ENCODE measurements around the gene KIF22.
A peak's percentile ranks its signal among the peaks of the same experiment; 100 is the strongest.

DNA sequence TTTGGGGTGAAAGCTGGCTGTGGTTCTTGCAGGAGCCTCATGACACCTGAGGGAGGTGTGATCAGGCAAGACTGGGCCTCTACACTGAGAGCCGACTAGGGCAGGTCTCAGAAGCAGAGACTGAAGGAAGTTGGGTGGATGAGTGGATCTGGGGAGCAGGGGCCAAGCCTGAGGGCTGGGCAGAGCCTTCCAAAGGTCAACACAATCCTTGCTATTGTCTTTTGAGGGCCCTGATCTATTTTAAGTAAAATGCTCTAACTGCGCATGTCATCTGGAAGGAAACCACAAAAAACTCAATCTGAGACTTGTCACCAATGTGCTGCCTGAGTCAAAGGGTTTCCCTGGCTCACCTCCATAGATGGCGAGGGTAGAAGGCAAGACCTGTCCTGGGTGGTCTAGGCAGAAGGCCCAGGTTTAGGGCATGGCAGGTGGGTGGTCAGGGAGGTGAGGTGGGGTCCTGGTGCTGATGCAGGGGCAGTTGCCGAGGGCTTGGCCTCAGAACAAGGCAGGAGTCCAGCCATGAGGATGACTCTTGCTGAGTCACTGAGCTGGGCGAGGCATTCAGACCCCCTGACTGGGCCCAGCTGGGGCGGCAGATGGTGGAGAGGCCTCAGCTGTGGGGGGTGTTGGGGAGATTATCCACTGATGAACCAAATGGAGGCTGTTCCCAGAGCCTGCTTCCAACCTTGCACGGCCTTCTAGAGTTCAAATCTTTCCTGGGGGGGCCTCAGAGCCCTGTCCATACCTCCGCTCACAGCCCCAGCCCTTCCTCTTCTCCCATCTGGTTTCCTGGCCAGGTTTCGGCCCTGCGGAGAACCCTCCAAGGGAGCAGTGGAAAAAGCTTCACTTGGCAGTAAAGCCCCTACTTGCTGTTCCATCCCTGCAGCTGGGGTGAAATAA lies 34.8 kb downstream of the KIF22 start:
- TF ChIP-seq, protein P1, sequence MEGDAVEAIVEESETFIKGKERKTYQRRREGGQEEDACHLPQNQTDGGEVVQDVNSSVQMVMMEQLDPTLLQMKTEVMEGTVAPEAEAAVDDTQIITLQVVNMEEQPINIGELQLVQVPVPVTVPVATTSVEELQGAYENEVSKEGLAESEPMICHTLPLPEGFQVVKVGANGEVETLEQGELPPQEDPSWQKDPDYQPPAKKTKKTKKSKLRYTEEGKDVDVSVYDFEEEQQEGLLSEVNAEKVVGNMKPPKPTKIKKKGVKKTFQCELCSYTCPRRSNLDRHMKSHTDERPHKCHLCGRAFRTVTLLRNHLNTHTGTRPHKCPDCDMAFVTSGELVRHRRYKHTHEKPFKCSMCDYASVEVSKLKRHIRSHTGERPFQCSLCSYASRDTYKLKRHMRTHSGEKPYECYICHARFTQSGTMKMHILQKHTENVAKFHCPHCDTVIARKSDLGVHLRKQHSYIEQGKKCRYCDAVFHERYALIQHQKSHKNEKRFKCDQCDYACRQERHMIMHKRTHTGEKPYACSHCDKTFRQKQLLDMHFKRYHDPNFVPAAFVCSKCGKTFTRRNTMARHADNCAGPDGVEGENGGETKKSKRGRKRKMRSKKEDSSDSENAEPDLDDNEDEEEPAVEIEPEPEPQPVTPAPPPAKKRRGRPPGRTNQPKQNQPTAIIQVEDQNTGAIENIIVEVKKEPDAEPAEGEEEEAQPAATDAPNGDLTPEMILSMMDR (IDR thresholded peaks at IDR 0.05) = no peak
- peak; percentile 49 to 66 for TF ChIP-seq POLR2A (IDR thresholded peaks at IDR 0.05)

Data from Peyer's patch (tissue), 4 donors.